NCI-H2029 treated with DMSO at 0.1 percent for 48 hours (cell line): Measurements from ENCODE around the gene GMPR2.
"Not testable (repeated sequence)": the region's sequence is repeated elsewhere in the genome, so short reads cannot be mapped to it uniquely, and the experiment has no call there.

Source experiments
- DNase-seq: peaks from one replicate; lab custom pipeline; 2025; lab: John Stamatoyannopoulos, UW

GMPR2 gene

GRCh38 chr14:24231263-24232120, 1.2 kb upstream of the GMPR2 start:
- no peak for DNase-seq

DNA sequence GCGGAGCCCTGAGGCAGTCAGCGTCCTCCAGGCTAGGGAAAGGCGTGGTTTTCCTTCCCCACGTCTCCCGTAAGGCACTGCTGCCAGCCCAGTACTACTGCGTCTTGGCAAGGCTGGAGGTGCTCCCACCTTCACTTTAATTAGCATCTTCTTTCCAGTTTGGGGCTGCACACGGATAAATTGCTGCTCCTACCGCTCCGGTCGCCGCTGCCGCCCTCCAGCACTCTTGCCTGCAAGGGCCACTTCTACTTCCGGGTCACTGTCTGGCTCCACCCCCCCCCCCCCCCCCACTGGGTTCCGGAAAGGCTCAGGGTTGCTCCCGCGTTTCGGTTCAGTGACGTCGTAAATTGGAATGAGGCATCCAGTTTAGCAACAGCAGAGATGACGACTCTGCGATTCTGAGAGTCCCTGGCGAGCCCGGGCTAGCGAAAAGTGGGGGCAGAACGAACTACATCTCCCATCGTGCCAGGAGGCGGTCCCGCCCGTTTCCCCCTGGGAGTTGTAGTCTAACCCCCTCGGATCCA, 546 bp upstream of the GMPR2 start, which contains the start of gene NEDD8:
NEDD8 (minus strand) TSS at position 247 of the 524 bp plus-strand sequence; CDS start at position 147, 100 bp downstream.
- peak; percentile 76 for DNase-seq

- DNase-seq, result no peak
Measured at GRCh38 chr14:24233538-24233866, 773 bp downstream of the GMPR2 start.

- no peak for DNase-seq
Measured at GRCh38 chr14:24234095-24235005, 1.6 kb downstream of the GMPR2 start.

GRCh38 chr14:24235804-24236688, 3.3 kb downstream of the GMPR2 start:
- DNase-seq, result no peak

- no peak for DNase-seq
Measured at GRCh38 chr14:24236689-24237462, 4.1 kb downstream of the GMPR2 start.

DNA sequence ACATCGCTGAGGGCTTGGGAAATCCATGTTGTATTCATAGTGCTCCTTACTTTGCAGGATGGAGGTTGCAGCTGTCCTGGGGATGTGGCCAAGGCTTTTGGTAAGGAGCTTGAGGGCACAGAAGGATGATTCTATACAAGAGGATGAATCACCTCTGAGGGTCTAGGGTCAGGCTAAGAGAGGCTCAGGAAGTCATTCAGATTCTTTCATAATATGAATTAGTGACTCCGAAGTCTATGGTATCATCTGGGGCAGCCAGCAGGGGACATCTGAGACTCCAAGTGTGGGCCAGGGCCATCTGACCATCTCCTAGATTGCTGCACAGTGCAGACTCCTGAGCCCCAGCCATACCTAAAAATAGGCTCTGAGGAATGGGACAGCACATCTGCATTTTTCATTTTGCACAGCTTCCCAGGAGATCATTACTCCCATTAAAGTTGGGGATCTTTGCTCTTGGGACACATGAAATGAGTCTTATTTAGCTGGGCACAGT, 4.8 kb downstream of the GMPR2 start:
- DNase-seq, result no peak

DNA sequence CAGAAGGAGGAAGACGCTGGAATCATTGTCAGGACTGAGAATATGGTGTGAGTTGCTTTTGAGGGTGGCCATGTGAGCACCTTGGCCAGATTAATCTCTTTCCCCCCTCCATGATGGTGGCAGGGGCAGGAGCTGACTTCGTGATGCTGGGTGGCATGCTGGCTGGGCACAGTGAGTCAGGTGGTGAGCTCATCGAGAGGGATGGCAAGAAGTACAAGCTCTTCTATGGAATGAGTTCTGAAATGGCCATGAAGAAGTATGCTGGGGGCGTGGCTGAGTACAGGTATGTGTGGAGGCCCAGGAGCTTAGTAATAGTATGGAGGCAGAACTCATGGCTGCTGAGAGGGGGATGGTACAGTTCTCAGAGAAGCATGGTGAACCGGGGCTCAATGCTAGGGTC, 5.4 kb downstream of the GMPR2 start:
- no peak for DNase-seq

DNA sequence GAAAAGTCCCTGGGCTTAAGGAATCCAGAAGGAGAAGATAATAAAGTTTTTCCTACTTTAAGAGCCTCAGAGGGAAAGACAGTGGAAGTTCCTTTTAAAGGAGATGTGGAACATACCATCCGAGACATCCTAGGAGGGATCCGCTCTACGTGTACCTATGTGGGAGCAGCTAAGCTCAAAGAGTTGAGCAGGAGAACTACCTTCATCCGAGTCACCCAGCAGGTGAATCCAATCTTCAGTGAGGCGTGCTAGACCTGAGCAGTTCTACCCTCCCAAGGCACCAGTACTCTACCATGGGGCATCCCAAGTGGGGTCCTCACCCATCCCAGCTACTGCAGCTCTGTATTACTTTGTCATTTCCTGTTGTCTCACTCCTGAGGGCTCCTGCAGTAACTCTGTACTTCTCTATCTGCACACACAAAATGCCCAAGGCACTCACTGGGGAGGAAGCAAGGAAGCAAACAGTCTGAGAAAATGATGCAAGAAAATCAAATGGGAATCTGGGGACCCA, 5.9 kb downstream of the GMPR2 start:
- no peak for DNase-seq

- no peak for DNase-seq
Measured at GRCh38 chr14:24240110-24240918, 7.6 kb downstream of the GMPR2 start.

- peak; percentile 25 for DNase-seq
Measured at GRCh38 chr14:24241829-24242443, 9.2 kb downstream of the GMPR2 start.

GRCh38 chr14:24243336-24243836, 10.7 kb downstream of the GMPR2 start:
- DNase-seq, result peak; percentile 30

DNA sequence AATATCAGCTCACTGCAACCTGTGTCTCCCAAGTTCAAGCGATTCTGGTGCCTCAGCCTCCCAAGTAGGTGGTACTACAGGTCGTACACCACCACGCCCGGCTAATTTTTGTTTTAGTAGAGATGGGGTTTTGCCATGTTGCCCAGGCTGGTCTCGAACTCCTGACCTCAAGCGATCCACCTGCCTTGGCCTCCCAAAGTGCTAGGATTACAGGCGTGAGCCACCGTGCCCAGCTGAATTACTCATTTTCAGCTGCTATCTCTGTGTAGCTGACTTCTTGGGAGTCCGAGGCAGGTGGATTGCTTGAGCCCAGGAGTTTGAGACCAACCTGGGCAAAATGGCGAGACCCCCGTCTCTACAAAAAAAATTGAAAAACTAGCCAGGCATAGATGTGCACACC, 12.6 kb downstream of the GMPR2 start:
- DNase-seq, result not testable (repeated sequence)

DNA sequence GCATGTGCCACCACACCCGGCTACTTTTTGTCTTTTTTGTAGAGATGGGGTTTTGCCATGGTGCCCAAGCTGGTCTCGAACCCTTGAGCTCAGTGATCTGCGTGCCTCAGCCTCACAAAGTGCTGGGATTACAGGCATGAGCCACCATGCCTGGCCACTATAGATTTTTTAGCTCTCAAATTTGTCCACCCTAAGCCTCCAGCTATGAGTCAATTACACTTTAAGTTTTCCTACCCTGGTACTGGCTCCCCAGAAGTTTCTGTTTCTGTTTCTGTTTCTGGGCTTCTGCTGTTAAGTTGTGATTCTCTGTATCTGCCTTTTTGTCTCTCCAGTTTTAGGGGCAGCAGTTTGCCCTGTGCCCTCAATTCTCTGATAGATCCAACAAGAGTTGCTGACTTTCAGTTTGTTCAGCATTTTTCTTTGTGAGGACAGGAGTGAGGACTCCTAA, 14.1 kb downstream of the GMPR2 start:
- DNase-seq, result no peak

DNA sequence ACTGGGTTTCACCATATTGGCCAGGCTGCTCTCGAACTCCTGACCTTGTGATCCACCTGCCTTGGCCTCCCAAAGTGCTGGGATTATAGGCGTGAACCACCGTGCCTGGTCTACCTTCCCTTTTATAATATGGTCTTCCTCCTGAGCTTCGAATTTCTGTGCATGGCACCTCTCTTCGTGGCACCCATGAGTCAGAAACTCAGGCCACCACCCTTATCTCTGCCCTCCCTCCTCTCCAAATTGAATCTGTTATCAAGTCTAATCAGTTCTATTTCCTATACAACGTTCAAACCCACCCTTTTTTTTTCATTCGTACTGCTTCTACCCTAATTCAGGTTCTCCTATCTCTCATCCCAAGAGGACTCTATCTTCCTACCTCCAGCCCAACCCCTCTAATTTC, 14.7 kb downstream of the GMPR2 start:
- no peak for DNase-seq

GRCh38 chr14:24249230-24250021, 16.7 kb downstream of the GMPR2 start:
- no peak for DNase-seq

GRCh38 chr14:24250354-24250753, 17.6 kb downstream of the GMPR2 start:
- DNase-seq, result no peak

DNA sequence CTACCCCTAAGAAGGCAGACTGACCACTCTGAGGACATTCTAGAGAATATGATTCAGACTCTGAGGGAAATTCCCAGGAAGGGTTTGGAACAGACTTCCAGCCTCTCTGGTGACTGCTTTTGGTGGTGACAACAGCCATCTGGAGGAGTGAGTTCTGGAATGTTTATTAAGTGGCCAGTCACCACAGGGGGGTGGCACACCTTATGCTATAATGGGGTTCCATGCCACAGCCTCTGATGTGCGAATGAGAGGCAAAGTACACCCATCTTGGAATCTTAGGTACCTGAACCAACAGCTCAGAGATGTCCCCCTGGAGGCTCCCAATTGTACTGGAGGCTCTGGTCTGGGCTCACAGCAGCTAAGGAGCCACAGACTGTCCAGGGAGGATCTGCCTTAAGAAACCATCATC, 19.2 kb downstream of the GMPR2 start:
- DNase-seq, result no peak
